ENCODE measurements around the gene USP9X. TPM values are rescaled to one million over a fixed set of nuclear protein-coding genes. Genes with fewer than 3 reads are reported as not detected.

USP9X gene
- total RNA-seq, 6 donors from 2014 or later = 56.8 to 117 (median 68.1) TPM

DNA sequence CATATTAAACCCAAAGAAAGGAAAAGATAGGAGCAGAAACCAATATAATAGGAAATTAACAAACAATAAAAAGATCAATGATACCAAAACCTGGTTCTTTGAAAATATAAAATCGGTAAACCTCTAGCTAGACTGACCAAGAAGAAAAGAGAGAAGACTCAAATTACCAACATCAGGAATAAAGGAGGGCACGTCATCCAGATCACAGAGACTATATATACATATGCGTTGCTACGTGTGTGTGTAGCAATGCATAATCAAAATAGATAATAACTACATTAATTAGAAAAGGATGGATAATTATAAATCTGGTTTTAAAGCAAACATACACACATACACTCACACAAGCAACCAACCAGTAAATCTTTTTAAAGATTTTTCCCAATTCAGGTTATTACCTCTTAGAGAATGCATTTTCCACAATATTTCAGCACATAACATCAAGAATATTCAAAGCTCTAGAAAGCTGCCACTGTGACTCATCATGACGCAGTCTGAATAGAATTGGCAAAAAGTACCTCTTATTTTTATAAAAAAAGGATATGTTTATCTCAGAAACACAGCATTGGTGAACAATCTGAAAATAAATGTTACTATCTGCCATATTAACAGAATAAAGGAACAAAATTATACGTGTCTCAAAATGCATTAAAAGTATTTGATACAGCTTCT is 41.4 kb upstream of the USP9X start:
- no peak for ATAC-seq (ENCODE audit: low FRiP score in 2 of 2)
- no peaks in the 10 kb centered on the region for H3K4me1 ChIP-seq
- no peak for DNase-seq
- H3K27me3 ChIP-seq = no peaks in the 10 kb centered on the region
- 82 to 84% methylated on average over 6 of the region's 6 CpGs for WGBS, 2 donors
- H3K9me3 ChIP-seq = no peaks in the 10 kb centered on the region
- TF ChIP-seq POLR2AphosphoS5 (IDR thresholded peaks at IDR 0.05) = no peak
- no peak for TF ChIP-seq POLR2A (IDR thresholded peaks at IDR 0.05)
- TF ChIP-seq, protein P1, sequence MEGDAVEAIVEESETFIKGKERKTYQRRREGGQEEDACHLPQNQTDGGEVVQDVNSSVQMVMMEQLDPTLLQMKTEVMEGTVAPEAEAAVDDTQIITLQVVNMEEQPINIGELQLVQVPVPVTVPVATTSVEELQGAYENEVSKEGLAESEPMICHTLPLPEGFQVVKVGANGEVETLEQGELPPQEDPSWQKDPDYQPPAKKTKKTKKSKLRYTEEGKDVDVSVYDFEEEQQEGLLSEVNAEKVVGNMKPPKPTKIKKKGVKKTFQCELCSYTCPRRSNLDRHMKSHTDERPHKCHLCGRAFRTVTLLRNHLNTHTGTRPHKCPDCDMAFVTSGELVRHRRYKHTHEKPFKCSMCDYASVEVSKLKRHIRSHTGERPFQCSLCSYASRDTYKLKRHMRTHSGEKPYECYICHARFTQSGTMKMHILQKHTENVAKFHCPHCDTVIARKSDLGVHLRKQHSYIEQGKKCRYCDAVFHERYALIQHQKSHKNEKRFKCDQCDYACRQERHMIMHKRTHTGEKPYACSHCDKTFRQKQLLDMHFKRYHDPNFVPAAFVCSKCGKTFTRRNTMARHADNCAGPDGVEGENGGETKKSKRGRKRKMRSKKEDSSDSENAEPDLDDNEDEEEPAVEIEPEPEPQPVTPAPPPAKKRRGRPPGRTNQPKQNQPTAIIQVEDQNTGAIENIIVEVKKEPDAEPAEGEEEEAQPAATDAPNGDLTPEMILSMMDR (IDR thresholded peaks at IDR 0.05) = no peak
- TF ChIP-seq EP300 (IDR thresholded peaks at IDR 0.05) = no peak
- H3K27ac ChIP-seq = no peak overlapping the region
- H3K36me3 ChIP-seq = no peaks in the 10 kb centered on the region
- H3K4me3 ChIP-seq = no peak overlapping the region

DNA sequence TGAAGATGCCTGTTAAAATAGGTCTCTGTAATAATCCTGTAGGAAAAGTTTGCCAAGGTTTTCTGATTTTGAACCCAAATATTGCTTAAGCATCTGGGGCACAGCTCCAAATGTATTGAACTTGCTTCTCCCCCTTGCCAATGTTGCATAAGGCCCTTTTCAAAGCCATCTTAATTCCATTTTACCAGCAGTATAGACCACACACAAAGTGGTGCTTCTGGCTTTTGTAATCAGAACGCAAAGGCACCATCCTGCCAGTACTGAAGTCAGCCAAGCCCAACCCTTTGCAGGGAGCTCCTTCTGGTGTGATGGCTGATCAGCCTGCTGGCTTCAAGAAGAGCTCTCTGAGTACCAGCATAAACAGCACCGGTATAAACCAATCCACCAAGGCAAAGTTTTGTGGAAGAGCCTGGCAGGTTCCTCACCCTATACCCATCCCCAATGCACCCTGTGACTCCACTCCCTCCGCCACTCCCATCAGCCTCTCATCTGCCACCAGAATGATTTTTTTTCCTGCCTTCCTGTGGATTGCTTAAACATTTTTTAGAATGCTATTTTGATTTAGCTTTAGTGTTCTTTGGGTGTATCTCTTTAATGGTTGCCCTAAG is 39.2 kb upstream of the USP9X start:
- DNase-seq = no peak
- Histone ChIP-seq H3K27ac (no peak overlapping the region), H3K9me3 (no peaks in the 10 kb centered on the region), H3K36me3 (no peaks in the 10 kb centered on the region), H3K27me3 (no peaks in the 10 kb centered on the region), H3K4me3 (no peak overlapping the region), H3K4me1 (no peaks in the 10 kb centered on the region)
- TF ChIP-seq EP300 (IDR thresholded peaks at IDR 0.05) = no peak
- TF ChIP-seq, protein P1 (IDR thresholded peaks at IDR 0.05) = no peak
- no peak for TF ChIP-seq POLR2AphosphoS5 (IDR thresholded peaks at IDR 0.05)
- no peak for TF ChIP-seq POLR2A (IDR thresholded peaks at IDR 0.05)
- ATAC-seq (ENCODE audit: low FRiP score in 2 of 2) = peak; percentile 59 to 67
- 31 to 55% methylated on average over 2 to 3 of the region's 3 CpGs for WGBS, 2 donors

DNA sequence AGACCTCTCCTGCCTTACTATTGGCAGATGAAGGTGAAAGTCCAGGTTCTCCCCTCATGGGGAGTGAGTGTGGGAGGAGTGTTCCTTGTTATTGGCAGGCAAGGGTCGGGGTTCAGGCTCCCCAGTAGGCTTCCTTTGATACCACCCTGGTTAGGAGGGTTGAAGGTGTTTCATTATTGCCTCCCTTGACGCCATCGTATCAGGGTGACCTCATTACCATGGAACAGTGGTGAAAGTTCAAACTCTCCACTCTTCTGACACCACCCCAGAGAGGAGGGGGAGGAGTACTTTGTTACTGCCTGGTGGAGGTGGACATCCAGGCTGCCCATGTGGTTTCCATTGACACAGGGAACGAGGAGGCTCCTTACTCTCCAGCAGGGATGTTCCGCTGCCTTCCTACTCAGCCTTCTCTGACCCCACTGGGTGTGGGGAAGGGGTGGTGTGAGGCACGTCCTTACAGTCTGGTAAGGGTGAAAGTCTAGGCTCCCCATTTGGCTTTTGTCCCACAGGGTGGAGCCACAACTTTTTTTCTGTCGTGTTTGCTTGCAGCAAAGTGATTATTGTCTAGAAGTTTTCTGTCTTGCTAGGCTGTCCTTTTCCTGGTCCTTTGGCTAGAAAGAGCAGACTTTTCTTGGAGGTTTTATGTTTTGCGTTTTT is 37.2 kb upstream of the USP9X start:
- Histone ChIP-seq H3K4me1 (no peaks in the 10 kb centered on the region), H3K27me3 (no peaks in the 10 kb centered on the region), H3K9me3 (no peaks in the 10 kb centered on the region), H3K4me3 (no peak overlapping the region), H3K36me3 (no peaks in the 10 kb centered on the region), H3K27ac (no peak overlapping the region)
- no peak for DNase-seq
- TF ChIP-seq POLR2A (IDR thresholded peaks at IDR 0.05) (no peak), POLR2AphosphoS5 (IDR thresholded peaks at IDR 0.05) (no peak), EP300 (IDR thresholded peaks at IDR 0.05) (no peak)
- TF ChIP-seq, protein P1 (IDR thresholded peaks at IDR 0.05) = no peak
- 73 to 79% methylated on average over 2 to 8 of the region's 8 CpGs for WGBS, 2 donors
- ATAC-seq (ENCODE audit: low FRiP score in 2 of 2) = peak in 1 of 2 donors; percentile 43

DNA sequence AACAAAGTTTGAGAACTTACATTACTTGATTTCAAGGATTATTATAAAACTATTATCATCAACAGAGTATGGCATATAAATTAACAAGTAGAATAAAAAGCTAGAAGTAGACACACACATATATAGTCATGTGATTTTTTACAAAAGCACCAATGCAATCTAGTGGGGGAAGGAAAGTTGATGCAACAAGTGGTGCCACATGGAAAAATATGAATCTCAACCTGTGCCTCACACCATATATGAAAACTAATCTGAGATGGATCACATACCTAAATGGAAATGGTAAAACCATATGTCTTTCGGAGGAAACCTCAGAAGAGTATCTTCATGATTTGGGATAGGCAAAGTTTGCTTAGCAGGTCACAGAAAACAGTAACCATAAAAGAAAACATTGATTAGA is 34.9 kb upstream of the USP9X start:
- no peaks in the 10 kb centered on the region for H3K27me3 ChIP-seq

More for the DNA sequence above, 34.9 kb upstream of the USP9X start:
- Histone ChIP-seq H3K4me1 (no peaks in the 10 kb centered on the region), H3K4me3 (no peak overlapping the region), H3K36me3 (no peaks in the 10 kb centered on the region), H3K9me3 (no peaks in the 10 kb centered on the region), H3K27ac (no peak overlapping the region)
- TF ChIP-seq POLR2AphosphoS5 (IDR thresholded peaks at IDR 0.05) = no peak
- TF ChIP-seq EP300 (IDR thresholded peaks at IDR 0.05) = no peak
- no peak for TF ChIP-seq POLR2A (IDR thresholded peaks at IDR 0.05)
- TF ChIP-seq, protein P1 (IDR thresholded peaks at IDR 0.05) = no peak
- WGBS, 2 donors = 93 to 100% methylated on average over 1 of the region's 1 CpG
- ATAC-seq (ENCODE audit: low FRiP score in 2 of 2) (no peak), DNase-seq (no peak)
